Keratinocyte (primary cell): Measurements from ENCODE around the gene BCAS3. TPM values are rescaled to one million over a fixed set of nuclear protein-coding genes. Genes with fewer than 3 reads are reported as not detected.

Source experiments
- DNase-seq: peaks from one replicate; pipeline ENCODE4 v3.0.0-alpha.2; 2011; ENCODE audit warnings: low read depth, missing footprints, low spot score
- FAIRE-seq: peaks from 2 replicates; lab custom pipeline; 2011; peaks lifted over from hg19 to GRCh38; lab: Jason Lieb, UNC
- H2AFZ ChIP-seq: 2 replicates; pipeline ENCODE4 v1.6.0; 2012; ENCODE audit warnings: low read length, control low read depth, inconsistent platforms; ENCODE audit not compliant: control insufficient read depth
- H3K27ac ChIP-seq: 2 replicates; pipeline ENCODE4 v1.5.1; 2011; ENCODE audit warnings: low read length; ENCODE audit not compliant: control insufficient read depth, insufficient read depth
- H3K27me3 ChIP-seq: 3 replicates; pipeline ENCODE4 v1.6.0; 2011; ENCODE audit warnings: low read length; ENCODE audit not compliant: control insufficient read depth, insufficient read depth; ENCODE audit errors: extremely low read depth
- H3K36me3 ChIP-seq, 2 experiments: 2 replicates in 1 of 2; 3 replicates in 1 of 2; pipeline ENCODE4 v1.5.1; 2011; ENCODE audit warnings: low read length in 2 of 2, mild to moderate bottlenecking in 1 of 2; ENCODE audit not compliant: control insufficient read depth in 2 of 2, insufficient read depth in 2 of 2; ENCODE audit errors: extremely low read depth in 1 of 2
- H3K4me1 ChIP-seq: 3 replicates; pipeline ENCODE4 v1.5.1; 2011; ENCODE audit warnings: low read length; ENCODE audit not compliant: control insufficient read depth, insufficient read depth; ENCODE audit errors: extremely low read depth
- H3K4me2 ChIP-seq: 3 replicates; pipeline ENCODE4 v1.6.0; 2011; ENCODE audit warnings: low read depth, low read length; ENCODE audit not compliant: control insufficient read depth, insufficient read depth; ENCODE audit errors: extremely low read depth
- H3K4me3 ChIP-seq, 3 experiments: fragments of 200-600 bp in 1 of 3; sonication (generic) in 1 of 3; 2 replicates in 2 of 3; 3 replicates in 1 of 3; pipeline ENCODE4 v1.5.1; 2011 to 2016; ENCODE audit warnings: low read length in 3 of 3, mild to moderate bottlenecking in 3 of 3, control low read depth in 2 of 3, inconsistent platforms in 1 of 3, low read depth in 1 of 3, mixed read lengths in 1 of 3, mixed run types in 1 of 3, moderate library complexity in 1 of 3; ENCODE audit not compliant: control insufficient read depth in 2 of 3, insufficient read depth in 2 of 3; ENCODE audit errors: extremely low read depth in 1 of 3
- H3K79me2 ChIP-seq: 2 replicates; pipeline ENCODE4 v1.6.0; 2012; ENCODE audit warnings: low read length; ENCODE audit not compliant: control insufficient read depth, insufficient read depth
- H3K9ac ChIP-seq: 3 replicates; pipeline ENCODE4 v1.6.0; 2011; ENCODE audit warnings: low read length; ENCODE audit not compliant: control insufficient read depth, insufficient read depth; ENCODE audit errors: extremely low read depth
- H3K9me1 ChIP-seq: 3 replicates; pipeline ENCODE4 v1.6.0; 2011; ENCODE audit warnings: low read length; ENCODE audit not compliant: control insufficient read depth, insufficient read depth; ENCODE audit errors: extremely low read depth
- H3K9me3 ChIP-seq: 2 replicates; pipeline ENCODE4 v1.5.1; 2012; ENCODE audit warnings: low read depth, low read length; ENCODE audit not compliant: control insufficient read depth
- H4K20me1 ChIP-seq: 3 replicates; pipeline ENCODE4 v1.6.0; 2011; ENCODE audit warnings: low read length; ENCODE audit not compliant: control insufficient read depth, insufficient read depth; ENCODE audit errors: extremely low read depth
- CTCF ChIP-seq, 3 experiments: IDR thresholded peaks in 1 of 3; conservative IDR thresholded peaks in 1 of 3; optimal IDR thresholded peaks in 1 of 3; 2 replicates in 2 of 3; 3 replicates in 1 of 3; pipeline versions ENCODE3 to v1.5.1; 2011; ENCODE audit warnings: low read length in 3 of 3, mild to moderate bottlenecking in 3 of 3, moderate library complexity in 2 of 3, control low read depth in 1 of 3, inconsistent platforms in 1 of 3; ENCODE audit not compliant: insufficient read depth in 2 of 3; ENCODE audit errors: extremely low read depth in 1 of 3
- EZH2 ChIP-seq: IDR thresholded peaks from one replicate; pipeline ENCODE4 v1.6.1; 2012; ENCODE audit warnings: inconsistent platforms, mild to moderate bottlenecking, low read length, moderate library complexity
- dilution Hi-C: fragments of 300-500 bp; cut with MboI; formaldehyde crosslinking; loops from one replicate; pipeline ENCODE4 v1.7.0; 2020; ENCODE audit warnings: low sequenced_read_pairs; ENCODE audit not compliant: extremely low pct_ligation_motif_present
- polyA plus RNA-seq, 5 experiments: library from polyadenylated mRNA; depleted of rRNA in 3 of 5; stranded (reverse) in 3 of 5; stranded (forward) in 1 of 5; unstranded in 1 of 5; fragments of >200 nt; gene quantifications; 1 replicate in 1 of 5; 2 replicates in 3 of 5; 3 replicates in 1 of 5; pipeline versions ENCODE4 v1.2.1 to v1.2.3, GENCODE V29; 2011 to 2012; ENCODE audit warnings: missing spikeins in 2 of 5, low read depth in 1 of 5, low replicate concordance in 1 of 5

The BCAS3 gene
- polyA plus RNA-seq, 1 donor (not counting 4 experiments of a cell fraction or from before 2014, with no cell fraction given), result 11.8 TPM

GRCh38 chr17:60647705-60648104 lies 29.9 kb upstream of the BCAS3 start:
- H3K79me2 ChIP-seq, result peaks cover 2% of the 10 kb centered on the region
- TF ChIP-seq CTCF (optimal IDR thresholded peaks at IDR 0.05 in 1 of 3, IDR thresholded peaks at IDR 0.05 in 1 of 3, conservative IDR thresholded peaks at IDR 0.05 in 1 of 3; ENCODE audit: extremely low read depth in 1 of 3, insufficient read depth in 2 of 3, low read length in 3 of 3) (no peak), EZH2 (no peak)
- FAIRE-seq (no peak), DNase-seq (no peak)
- no peaks in the 10 kb centered on the region for H3K36me3 ChIP-seq
- no peaks in the 10 kb centered on the region for H4K20me1 ChIP-seq
- H3K9ac ChIP-seq, result no peak overlapping the region
- H3K4me2 ChIP-seq, result no peak overlapping the region
- H3K9me3 ChIP-seq, result no peaks in the 10 kb centered on the region
- no peak overlapping the region for H3K27ac ChIP-seq
- H3K27me3 ChIP-seq, result no peaks in the 10 kb centered on the region
- no peak overlapping the region for H2AFZ ChIP-seq
- H3K9me1 ChIP-seq, result no peaks in the 10 kb centered on the region
- dilution Hi-C loops, result no loop called here
- H3K4me3 ChIP-seq, result no peak overlapping the region
- H3K4me1 ChIP-seq, result no peaks in the 10 kb centered on the region

GRCh38 chr17:60652454-60653247 lies 25.0 kb upstream of the BCAS3 start:
- TF ChIP-seq EZH2 (no peak), CTCF (optimal IDR thresholded peaks at IDR 0.05 in 1 of 3, IDR thresholded peaks at IDR 0.05 in 1 of 3, conservative IDR thresholded peaks at IDR 0.05 in 1 of 3; ENCODE audit: extremely low read depth in 1 of 3, insufficient read depth in 2 of 3, low read length in 3 of 3) (no peak)
- no peak overlapping the region for H2AFZ ChIP-seq
- H3K79me2 ChIP-seq, result no peaks in the 10 kb centered on the region
- H3K36me3 ChIP-seq, result peaks cover 0 to 3% of the 10 kb centered on the region in 2 experiments
- H3K4me2 ChIP-seq, result no peak overlapping the region
- DNase-seq (no peak), FAIRE-seq (no peak)
- H3K4me3 ChIP-seq, result no peak overlapping the region
- H3K9me1 ChIP-seq, result no peaks in the 10 kb centered on the region
- dilution Hi-C loops, result no loop called here
- H3K9me3 ChIP-seq, result no peaks in the 10 kb centered on the region
- H3K27me3 ChIP-seq, result no peaks in the 10 kb centered on the region
- no peak overlapping the region for H3K9ac ChIP-seq
- no peaks in the 10 kb centered on the region for H3K4me1 ChIP-seq
- no peak overlapping the region for H3K27ac ChIP-seq
- H4K20me1 ChIP-seq, result no peaks in the 10 kb centered on the region
